ENCODE results near the gene STIP1. TPM values are rescaled to one million over a fixed set of nuclear protein-coding genes. Genes with fewer than 3 reads are reported as not detected.

The STIP1 gene
- total and polyA plus RNA-seq, 9 of the 15 experiments (the other 6 are each of a cell fraction or from before 2014, with no cell fraction given) = 58.1 to 465 (median 346) TPM

- TF ChIP-seq BMI1 (IDR thresholded peaks at IDR 0.05; ENCODE audit: low read length) = no peak
- peak in 1 of 2 experiments; percentile 30; a peak in 1 of 4 replicates for TF ChIP-seq RCOR1 (IDR thresholded peaks at IDR 0.05; ENCODE audit: borderline replicate concordance in 1 of 2, low read depth in 2 of 2, low read length in 2 of 2)
- TF ChIP-seq RREB1 (CRISPR knock-in tag; IDR thresholded peaks at IDR 0.05) = no peak
- no peak for TF ChIP-seq ZNF77 (CRISPR knock-in tag; IDR thresholded peaks at IDR 0.05)
- TF ChIP-seq ELF2 (CRISPR knock-in tag; IDR thresholded peaks at IDR 0.05) = no peak
- no peak for TF ChIP-seq CHD2 (IDR thresholded peaks at IDR 0.05; ENCODE audit: low read depth, low read length)
- TF ChIP-seq CBFA2T3 (IDR thresholded peaks at IDR 0.05) = peak; percentile 48
- no peak for TF ChIP-seq KAT2B (IDR thresholded peaks at IDR 0.05; ENCODE audit: low read depth, low read length)
Observed at GRCh38 chr11:64173616-64174355, 12.2 kb upstream of the STIP1 start (continued).
